ENCODE measurements around the gene MRPL54. TPM values are rescaled to one million over a fixed set of nuclear protein-coding genes. Genes with fewer than 3 reads are reported as not detected.

The MRPL54 gene
- total RNA-seq, 1 donor from 2014 or later = 43.5 TPM

DNA sequence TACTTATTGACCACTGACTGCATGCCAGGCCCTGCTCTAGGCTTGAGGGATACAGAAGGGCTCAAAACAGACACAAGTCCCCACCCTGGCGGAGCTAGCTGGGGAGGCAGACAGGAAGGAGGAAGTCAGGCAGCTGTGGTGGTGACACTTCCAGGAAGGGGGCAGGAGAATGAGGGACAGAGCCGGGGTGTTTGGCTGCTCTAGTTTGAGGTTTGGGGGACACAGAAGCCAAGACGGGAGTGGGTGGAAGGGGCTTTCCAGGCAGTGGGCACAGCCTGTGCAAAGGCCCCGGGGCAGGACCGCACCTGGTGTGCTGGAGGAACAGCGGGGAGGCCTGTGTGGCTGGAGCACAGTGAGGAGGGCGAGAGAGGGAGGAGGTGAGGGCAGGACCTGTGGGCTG lies 4.0 kb downstream of the MRPL54 start:
- no peaks in the 10 kb centered on the region for H3K27me3 Mint-ChIP-seq (ENCODE audit: low read depth, unreplicated experiment)
- H3K79me2 ChIP-seq (ENCODE audit: insufficient read depth, low read length) = peaks cover 6% of the 10 kb centered on the region
- H3K4me2 ChIP-seq (ENCODE audit: low read length) = no peak overlapping the region
- H3K4me1 ChIP-seq (ENCODE audit: insufficient read depth, low read length) = peaks cover 9% of the 10 kb centered on the region
- H3K36me3 ChIP-seq (ENCODE audit: insufficient read depth, low read length) = no peaks in the 10 kb centered on the region
- H3K4me3 ChIP-seq (ENCODE audit: insufficient read depth, low read depth, low read length) = no peak overlapping the region
- H3K36me3 Mint-ChIP-seq (ENCODE audit: low read depth, unreplicated experiment) = peaks cover 3% of the 10 kb centered on the region
- H3K4me1 Mint-ChIP-seq (ENCODE audit: low read depth, unreplicated experiment) = no peaks in the 10 kb centered on the region
- FAIRE-seq (no peak), DNase-seq (ENCODE audit: low read depth) (no peak)
- no peak overlapping the region for H3K27ac ChIP-seq (ENCODE audit: low read depth, low read length)
- TF ChIP-seq, protein P1, sequence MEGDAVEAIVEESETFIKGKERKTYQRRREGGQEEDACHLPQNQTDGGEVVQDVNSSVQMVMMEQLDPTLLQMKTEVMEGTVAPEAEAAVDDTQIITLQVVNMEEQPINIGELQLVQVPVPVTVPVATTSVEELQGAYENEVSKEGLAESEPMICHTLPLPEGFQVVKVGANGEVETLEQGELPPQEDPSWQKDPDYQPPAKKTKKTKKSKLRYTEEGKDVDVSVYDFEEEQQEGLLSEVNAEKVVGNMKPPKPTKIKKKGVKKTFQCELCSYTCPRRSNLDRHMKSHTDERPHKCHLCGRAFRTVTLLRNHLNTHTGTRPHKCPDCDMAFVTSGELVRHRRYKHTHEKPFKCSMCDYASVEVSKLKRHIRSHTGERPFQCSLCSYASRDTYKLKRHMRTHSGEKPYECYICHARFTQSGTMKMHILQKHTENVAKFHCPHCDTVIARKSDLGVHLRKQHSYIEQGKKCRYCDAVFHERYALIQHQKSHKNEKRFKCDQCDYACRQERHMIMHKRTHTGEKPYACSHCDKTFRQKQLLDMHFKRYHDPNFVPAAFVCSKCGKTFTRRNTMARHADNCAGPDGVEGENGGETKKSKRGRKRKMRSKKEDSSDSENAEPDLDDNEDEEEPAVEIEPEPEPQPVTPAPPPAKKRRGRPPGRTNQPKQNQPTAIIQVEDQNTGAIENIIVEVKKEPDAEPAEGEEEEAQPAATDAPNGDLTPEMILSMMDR (IDR thresholded peaks at IDR 0.05; ENCODE audit: insufficient read depth, low read depth, low read length) = no peak
- TF ChIP-seq EZH2 (IDR thresholded peaks at IDR 0.05; ENCODE audit: insufficient read depth, low read length) = no peak
- H2AFZ ChIP-seq (ENCODE audit: low read depth, low read length) = no peak overlapping the region
- no peaks in the 10 kb centered on the region for H3K27me3 ChIP-seq (ENCODE audit: insufficient read depth, low read length)
- H3K4me3 Mint-ChIP-seq (ENCODE audit: unreplicated experiment) = no peak overlapping the region
- no peaks in the 10 kb centered on the region for H3K9me3 Mint-ChIP-seq (ENCODE audit: unreplicated experiment)
- H4K20me1 ChIP-seq (ENCODE audit: insufficient read depth, low read length) = no peaks in the 10 kb centered on the region
- no peaks in the 10 kb centered on the region for H3K9me3 ChIP-seq (ENCODE audit: insufficient read depth, low read depth, low read length)
- no peak overlapping the region for H3K27ac Mint-ChIP-seq (ENCODE audit: unreplicated experiment)
- no peak overlapping the region for H3K9ac ChIP-seq (ENCODE audit: low read length)

DNA sequence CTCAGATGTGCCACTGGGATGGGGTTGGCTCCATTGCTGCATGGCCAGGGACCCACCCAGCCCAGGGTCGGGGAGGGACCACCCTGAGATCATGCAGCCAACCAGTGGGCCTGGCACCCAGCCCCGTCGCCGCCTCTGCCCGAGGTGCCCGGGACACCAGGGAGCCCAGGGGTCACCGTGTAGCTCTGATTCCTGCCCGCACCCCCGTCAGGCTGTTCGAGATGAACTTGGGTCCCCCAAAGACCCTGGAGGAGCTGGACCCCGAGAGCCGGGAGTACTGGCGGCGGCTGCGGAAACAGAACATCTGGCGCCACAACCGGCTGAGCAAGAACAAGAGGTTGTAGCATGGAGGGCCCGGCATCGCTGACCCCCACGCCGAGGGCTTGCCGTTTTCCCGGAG lies 4.6 kb downstream of the MRPL54 start:
- Histone ChIP-seq H3K27me3 (ENCODE audit: insufficient read depth, low read length) (no peaks in the 10 kb centered on the region), H3K79me2 (ENCODE audit: insufficient read depth, low read length) (peaks cover 6% of the 10 kb centered on the region)
- FAIRE-seq = no peak

More for the DNA sequence above, 4.6 kb downstream of the MRPL54 start:
- H3K27ac Mint-ChIP-seq (ENCODE audit: unreplicated experiment) = no peak overlapping the region
- H3K4me1 Mint-ChIP-seq (ENCODE audit: low read depth, unreplicated experiment) = no peaks in the 10 kb centered on the region
- DNase-seq (ENCODE audit: low read depth) = no peak
- Histone ChIP-seq H2AFZ (ENCODE audit: low read depth, low read length) (no peak overlapping the region), H3K36me3 (ENCODE audit: insufficient read depth, low read length) (no peaks in the 10 kb centered on the region), H4K20me1 (ENCODE audit: insufficient read depth, low read length) (no peaks in the 10 kb centered on the region), H3K4me3 (ENCODE audit: insufficient read depth, low read depth, low read length) (no peak overlapping the region), H3K9me3 (ENCODE audit: insufficient read depth, low read depth, low read length) (no peaks in the 10 kb centered on the region), H3K9ac (ENCODE audit: low read length) (no peak overlapping the region), H3K4me2 (ENCODE audit: low read length) (no peak overlapping the region), H3K4me1 (ENCODE audit: insufficient read depth, low read length) (peaks cover 5% of the 10 kb centered on the region), H3K27ac (ENCODE audit: low read depth, low read length) (no peak overlapping the region)
- H3K9me3 Mint-ChIP-seq (ENCODE audit: unreplicated experiment) = no peaks in the 10 kb centered on the region
- H3K36me3 Mint-ChIP-seq (ENCODE audit: low read depth, unreplicated experiment) = peaks cover 3% of the 10 kb centered on the region
- TF ChIP-seq, protein P1 (IDR thresholded peaks at IDR 0.05; ENCODE audit: insufficient read depth, low read depth, low read length) = no peak
- no peak for TF ChIP-seq EZH2 (IDR thresholded peaks at IDR 0.05; ENCODE audit: insufficient read depth, low read length)
- no peak overlapping the region for H3K4me3 Mint-ChIP-seq (ENCODE audit: unreplicated experiment)
- H3K27me3 Mint-ChIP-seq (ENCODE audit: low read depth, unreplicated experiment) = no peaks in the 10 kb centered on the region
